NCI-H2196 treated with DMSO at 0.1 percent for 48 hours (cell line): ENCODE data around the gene TMSB10.
"Not testable (repeated sequence)": the region's sequence is repeated elsewhere in the genome, so short reads cannot be mapped to it uniquely, and the experiment has no call there.

ENCODE experiments used
- DNase-seq: peaks from one replicate; lab custom pipeline; 2025; ENCODE audit not compliant: unreplicated experiment; lab: John Stamatoyannopoulos, UW

The TMSB10 gene

GRCh38 chr2:84901593-84902120 lies 3.8 kb upstream of the TMSB10 start:
- no peak for DNase-seq

GRCh38 chr2:84902526-84902925 lies 2.9 kb upstream of the TMSB10 start:
- DNase-seq: no peak

GRCh38 chr2:84904151-84904550 lies 1.3 kb upstream of the TMSB10 start:
- no peak for DNase-seq

GRCh38 chr2:84904717-84905174 lies 710 bp upstream of the TMSB10 start:
- DNase-seq: no peak

GRCh38 chr2:84906108-84906899 lies 848 bp downstream of the TMSB10 start:
- DNase-seq: no peak

- DNase-seq: no peak
Observed at GRCh38 chr2:84906900-84907714, 1.7 kb downstream of the TMSB10 start.

- DNase-seq: no peak
Observed at GRCh38 chr2:84908948-84909713, 3.7 kb downstream of the TMSB10 start.

- no peak for DNase-seq
Observed at GRCh38 chr2:84911135-84911678, 5.8 kb downstream of the TMSB10 start.

GRCh38 chr2:84912984-84913383 lies 7.5 kb downstream of the TMSB10 start:
- no peak for DNase-seq

GRCh38 chr2:84914334-84914733 lies 8.9 kb downstream of the TMSB10 start:
- no peak for DNase-seq

GRCh38 chr2:84915675-84916074 lies 10.2 kb downstream of the TMSB10 start:
- not testable (repeated sequence) for DNase-seq

- not testable (repeated sequence) for DNase-seq
Observed at GRCh38 chr2:84917821-84918220, 12.4 kb downstream of the TMSB10 start.

GRCh38 chr2:84918430-84918829 lies 13.0 kb downstream of the TMSB10 start:
- no peak for DNase-seq

- DNase-seq: no peak
Observed at GRCh38 chr2:84919885-84920580, 14.6 kb downstream of the TMSB10 start.

- no peak for DNase-seq
Observed at GRCh38 chr2:84923009-84923408, 17.6 kb downstream of the TMSB10 start.

- DNase-seq: no peak
Observed at GRCh38 chr2:84924173-84925106, 19.0 kb downstream of the TMSB10 start.

GRCh38 chr2:84925336-84925723 lies 19.9 kb downstream of the TMSB10 start:
- DNase-seq: no peak

GRCh38 chr2:84925724-84926376 lies 20.4 kb downstream of the TMSB10 start:
- peak; percentile 68 for DNase-seq

- DNase-seq: no peak
Observed at GRCh38 chr2:84927275-84927627, 21.8 kb downstream of the TMSB10 start.
